Activated CD8-positive, alpha-beta T cell treated with anti-CD3 and anti-CD28 coated beads for 36 hours (primary cell): ENCODE results near the gene RPS6KA2. TPM values are rescaled to one million over a fixed set of nuclear protein-coding genes. Genes with fewer than 3 reads are reported as not detected.

ENCODE experiments used
- ATAC-seq: fragments of 200-7000 bp; cut with Tn5 transposase; one replicate; pipeline ENCODE4 v1.10.0; 2021; ENCODE audit warnings: mild to moderate bottlenecking, moderate library complexity
- CTCF ChIA-PET: fragments of 350-600 bp; sonication (Branson Sonifier 250); formaldehyde crosslinking; loops from one replicate; lab custom pipeline; 2021; ENCODE audit warnings: antibody characterized with exemption; lab: Charles Lee
- POLR2A ChIA-PET: fragments of 350-600 bp; sonication (Branson Sonifier 250); formaldehyde crosslinking; loops from one replicate; lab custom pipeline; 2021; ENCODE audit warnings: antibody characterized with exemption; lab: Charles Lee
- DNase-seq: peaks from one replicate; pipeline ENCODE4 v3.0.0-alpha.2; 2020
- H3K27ac Mint-ChIP-seq: one replicate; pipeline ENCODE4 v1.8.0; 2021; ENCODE audit warnings: mild to moderate bottlenecking, mixed read lengths
- H3K27me3 Mint-ChIP-seq: one replicate; pipeline ENCODE4 v1.8.0; 2021; ENCODE audit warnings: mixed read lengths
- H3K36me3 Mint-ChIP-seq: one replicate; pipeline ENCODE4 v1.8.0; 2021; ENCODE audit warnings: low read depth, mixed read lengths
- H3K4me1 Mint-ChIP-seq: one replicate; pipeline ENCODE4 v1.8.0; 2021; ENCODE audit warnings: low read depth, mixed read lengths
- H3K4me3 Mint-ChIP-seq: one replicate; pipeline ENCODE4 v1.8.0; 2021; ENCODE audit warnings: mild to moderate bottlenecking, moderate library complexity, mixed read lengths
- H3K9me3 Mint-ChIP-seq: one replicate; pipeline ENCODE4 v1.8.0; 2021; ENCODE audit warnings: mixed read lengths
- CTCF ChIP-seq: fragments of 200-600 bp; IDR thresholded peaks from one replicate; pipeline ENCODE4 v1.8.0; 2022; ENCODE audit warnings: antibody characterized with exemption, mild to moderate bottlenecking
- intact Hi-C: fragments of 100-400 bp; cut with micrococcal nuclease; formaldehyde crosslinking; loops from one replicate; pipeline ENCODE4 v1.10.0; 2022
- total RNA-seq, 2 experiments: library from RNA; stranded (reverse); gene quantifications; one replicate each; pipeline ENCODE4 v1.2.3, GENCODE V29; 2021

RPS6KA2 gene
- total RNA-seq, 2 experiments from 2014 or later = 5.8 TPM

DNA sequence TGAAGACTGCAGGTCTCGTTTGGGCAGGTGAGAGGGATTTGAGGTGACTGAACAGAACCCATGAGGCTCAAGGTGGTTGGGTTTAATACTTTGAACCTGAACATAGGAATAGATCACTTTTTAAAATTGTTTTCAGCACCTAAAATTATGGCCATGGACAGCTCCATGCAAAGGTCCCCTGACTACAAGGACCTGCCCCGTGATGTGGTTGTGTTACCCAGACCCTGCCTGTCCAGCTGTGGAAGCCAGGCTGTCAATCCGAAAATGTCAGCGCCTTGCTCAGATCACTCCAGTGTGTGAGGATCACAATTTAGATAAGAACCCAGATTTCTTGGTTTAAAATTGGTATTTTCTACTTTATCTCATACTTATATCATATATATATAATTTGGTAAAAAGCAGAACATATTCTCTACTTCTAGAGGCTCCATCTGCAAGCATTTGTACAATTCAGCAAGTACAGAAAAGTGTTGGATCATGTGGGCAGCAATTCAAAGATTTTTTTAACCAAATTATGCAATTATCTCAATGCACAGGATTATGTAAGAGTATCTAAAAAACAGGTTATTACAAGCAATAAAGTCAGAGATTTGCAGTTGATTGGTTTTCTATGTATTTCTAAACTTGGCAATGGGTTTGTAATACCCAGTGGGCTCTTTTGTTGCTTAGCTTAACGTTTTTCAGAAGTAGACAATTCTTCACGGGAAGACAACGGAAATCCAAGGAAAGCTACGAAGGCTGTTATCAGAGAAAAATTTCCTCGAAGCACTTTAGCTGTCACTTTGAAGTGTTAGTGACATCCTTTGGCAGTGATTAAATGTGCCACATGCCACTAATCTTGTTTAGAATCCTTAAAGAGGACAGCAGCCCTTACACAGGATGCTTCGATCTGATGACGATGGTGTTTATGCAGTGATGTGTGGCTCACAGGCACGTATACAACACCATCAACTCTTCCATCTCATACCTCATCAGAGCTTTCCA lies 24.1 kb upstream of the RPS6KA2 start:
- POLR2A ChIA-PET = no interaction called here
- no peak for TF ChIP-seq CTCF
- Mint-ChIP-seq H3K36me3 (no peaks in the 10 kb centered on the region), H3K4me3 (no peak overlapping the region), H3K27ac (no peak overlapping the region), H3K4me1 (no peaks in the 10 kb centered on the region), H3K9me3 (no peaks in the 10 kb centered on the region), H3K27me3 (peaks cover 2% of the 10 kb centered on the region)
- intact Hi-C loops = no loop called here
- no peak for ATAC-seq
- CTCF ChIA-PET = no interaction called here
- DNase-seq = no peak

DNA sequence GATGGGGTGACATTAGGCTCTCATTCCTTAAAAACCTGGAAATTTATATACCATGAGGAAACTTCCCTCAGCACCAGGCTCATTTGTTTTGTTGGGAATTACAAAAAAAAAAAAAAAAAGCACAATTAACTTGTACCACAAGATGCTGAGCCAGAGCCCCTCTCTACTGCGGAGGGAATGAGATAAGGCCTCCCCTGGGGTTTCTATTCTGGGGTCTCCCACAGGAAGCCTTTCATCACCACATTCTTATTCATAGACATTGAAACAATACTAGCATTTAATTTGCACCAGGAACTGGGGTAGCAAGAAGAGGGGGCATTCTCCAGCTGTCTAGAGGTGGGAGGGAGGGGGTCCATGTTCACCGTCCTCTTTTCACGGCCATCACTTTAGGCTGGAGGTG lies 23.0 kb upstream of the RPS6KA2 start:
- ChIA-PET POLR2A (no interaction called here), CTCF (no interaction called here)
- ATAC-seq (no peak), DNase-seq (no peak)
- no peak for TF ChIP-seq CTCF
- Mint-ChIP-seq H3K9me3 (no peaks in the 10 kb centered on the region), H3K36me3 (no peaks in the 10 kb centered on the region), H3K27ac (no peak overlapping the region), H3K27me3 (peaks cover 2% of the 10 kb centered on the region), H3K4me3 (no peak overlapping the region), H3K4me1 (no peaks in the 10 kb centered on the region)
- intact Hi-C loops = no loop called here

- H3K27me3 Mint-ChIP-seq = peaks cover 2% of the 10 kb centered on the region
- POLR2A ChIA-PET = no interaction called here
Observed at GRCh38 chr6:166648846-166649245, 21.8 kb upstream of the RPS6KA2 start.

GRCh38 chr6:166647896-166648295 lies 20.8 kb upstream of the RPS6KA2 start:
- no peak for DNase-seq
- Mint-ChIP-seq H3K27ac (no peak overlapping the region), H3K9me3 (peaks cover 2% of the 10 kb centered on the region), H3K36me3 (no peaks in the 10 kb centered on the region), H3K4me3 (no peak overlapping the region), H3K4me1 (no peaks in the 10 kb centered on the region), H3K27me3 (peaks cover 2% of the 10 kb centered on the region)
- no peak for TF ChIP-seq CTCF
- CTCF ChIA-PET = no interaction called here
- POLR2A ChIA-PET = no interaction called here
- ATAC-seq = no peak
- intact Hi-C loops = no loop called here

More at GRCh38 chr6:166648846-166649245, 21.8 kb upstream of the RPS6KA2 start:
- DNase-seq = no peak
- Mint-ChIP-seq H3K4me3 (no peak overlapping the region), H3K27ac (no peak overlapping the region), H3K9me3 (no peaks in the 10 kb centered on the region), H3K36me3 (no peaks in the 10 kb centered on the region), H3K4me1 (no peaks in the 10 kb centered on the region)
- intact Hi-C loops = no loop called here
- no peak for ATAC-seq
- no peak for TF ChIP-seq CTCF
- CTCF ChIA-PET = no interaction called here

DNA sequence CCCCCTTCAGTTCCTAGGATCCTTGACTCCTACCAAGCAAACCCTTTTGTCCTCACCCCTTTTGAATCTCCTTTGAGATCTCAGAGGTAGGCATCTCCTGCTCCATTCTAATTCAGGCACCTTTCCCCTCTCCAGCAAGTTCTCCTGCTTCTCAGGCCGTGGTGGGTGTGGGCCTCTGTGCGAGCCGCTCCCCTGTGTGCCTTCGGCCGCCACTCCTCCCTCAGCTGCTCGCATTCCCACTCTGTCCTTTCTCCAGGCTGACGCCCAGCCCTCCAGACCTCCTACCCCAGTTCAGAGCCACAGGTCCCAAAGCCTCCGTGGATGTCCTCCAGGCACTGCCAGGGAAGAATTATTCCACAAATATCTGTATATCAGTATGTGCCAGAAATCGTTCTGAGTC lies 19.7 kb upstream of the RPS6KA2 start:
- CTCF ChIA-PET = no interaction called here
- Mint-ChIP-seq H3K36me3 (no peaks in the 10 kb centered on the region), H3K27me3 (peaks cover under 1% of the 10 kb centered on the region), H3K9me3 (peaks cover 5% of the 10 kb centered on the region), H3K4me3 (no peak overlapping the region), H3K4me1 (no peaks in the 10 kb centered on the region), H3K27ac (no peak overlapping the region)
- intact Hi-C loops = no loop called here
- no peak for ATAC-seq
- no peak for TF ChIP-seq CTCF
- DNase-seq = no peak
- POLR2A ChIA-PET = interaction anchor here (0.9 kb wide), 1 partner anchor 14 kb away, joined by 3 read pairs; no protein-coding TSS in a partner anchor
